Gastroesophageal sphincter (tissue), 4 donors: ENCODE data around the gene NEU1. TPM values are rescaled to one million over a fixed set of nuclear protein-coding genes. Genes with fewer than 3 reads are reported as not detected.
A peak's percentile ranks its signal among the peaks of the same experiment; 100 is the strongest.
"Not testable (repeated sequence)": the region's sequence is repeated elsewhere in the genome, so short reads cannot be mapped to it uniquely, and the experiment has no call there.

Source experiments
- ATAC-seq: fragments of 150-250 bp; one replicate; pipeline ENCODE4 v1.9.1; 2016; ENCODE audit warnings: mild to moderate bottlenecking, moderate library complexity
- H3K27ac ChIP-seq, 4 donors: fragments of 200-600 bp; sonication (generic) in 3 of 4; 1 replicate in 3 of 4; 2 replicates in 1 of 4; pipeline ENCODE4 v1.5.1; 2016 to 2019
- H3K27me3 ChIP-seq: fragments of 200-600 bp; sonication (generic); one replicate; pipeline ENCODE4 v1.5.1; 2019
- H3K36me3 ChIP-seq, 2 donors: fragments of 200-600 bp; sonication (generic); one replicate each; pipeline ENCODE4 v1.5.1; 2019; ENCODE audit warnings: control low read depth in 1 of 2
- H3K4me1 ChIP-seq, 3 donors: fragments of 200-600 bp; sonication (generic); 1 replicate in 2 of 3; 2 replicates in 1 of 3; pipeline ENCODE4 v1.5.1; 2016 to 2019; ENCODE audit warnings: control low read depth in 2 of 3
- H3K4me3 ChIP-seq, 2 donors: fragments of 200-600 bp; sonication (generic); one replicate each; pipeline ENCODE4 v1.5.1; 2019; ENCODE audit warnings: mild to moderate bottlenecking in 1 of 2, moderate library complexity in 1 of 2
- H3K9me3 ChIP-seq, 3 donors: fragments of 200-600 bp; sonication (generic); one replicate each; pipeline ENCODE4 v1.5.1; 2017 to 2019; ENCODE audit warnings: control low read depth in 2 of 3
- EP300 ChIP-seq: sonication (generic); formaldehyde crosslinking; IDR thresholded peaks from one replicate; pipeline ENCODE4 v1.6.1; 2017; ENCODE audit warnings: antibody characterized with exemption, mild to moderate bottlenecking
- POLR2A ChIP-seq, 2 donors: fragments of 450-650 bp; IDR thresholded peaks; one replicate each; pipeline ENCODE4 v1.6.1; 2017; ENCODE audit warnings: antibody characterized with exemption in 2 of 2, mild to moderate bottlenecking in 2 of 2, moderate library complexity in 1 of 2
- POLR2AphosphoS5 ChIP-seq: sonication (generic); formaldehyde crosslinking; IDR thresholded peaks from one replicate; pipeline ENCODE4 v1.6.1; 2017; ENCODE audit warnings: antibody characterized with exemption
- WGBS, 2 donors: methylation state at CpG; one replicate each; pipeline ENCODE4 v1.1.5; 2018; ENCODE audit warnings: low coverage in 1 of 2; 5-methylcytosine and 5-hydroxymethylcytosine counted together
- total RNA-seq, 4 donors: library from RNA; depleted of rRNA; stranded (reverse); fragments of >200 nt; gene quantifications; one replicate each; pipeline ENCODE4 v1.1.0, GENCODE V29; 2016
- TF ChIP-seq, protein P1 (sequence below), 4 experiments: fragments of 200-600 bp in 2 of 4; fragments of 450-650 bp in 2 of 4; sonication (generic) in 1 of 4; IDR thresholded peaks; one replicate each; pipeline ENCODE4 v1.5.1; 2017 to 2019; ENCODE audit warnings: antibody characterized with exemption in 4 of 4, mild to moderate bottlenecking in 2 of 4, moderate library complexity in 2 of 4

Gene NEU1
- total RNA-seq, 4 donors from 2014 or later = 28.2 to 39.1 (median 30.5) TPM

GRCh38 chr6:31870385-31870921, 7.8 kb upstream of the NEU1 start:
- Histone ChIP-seq H3K4me3 (no peak overlapping the region), H3K27ac (no peak overlapping the region), H3K36me3 (no peaks in the 10 kb centered on the region), H3K4me1 (no peaks in the 10 kb centered on the region), H3K9me3 (no peaks in the 10 kb centered on the region), H3K27me3 (peaks cover 12% of the 10 kb centered on the region)
- TF ChIP-seq, protein P1, sequence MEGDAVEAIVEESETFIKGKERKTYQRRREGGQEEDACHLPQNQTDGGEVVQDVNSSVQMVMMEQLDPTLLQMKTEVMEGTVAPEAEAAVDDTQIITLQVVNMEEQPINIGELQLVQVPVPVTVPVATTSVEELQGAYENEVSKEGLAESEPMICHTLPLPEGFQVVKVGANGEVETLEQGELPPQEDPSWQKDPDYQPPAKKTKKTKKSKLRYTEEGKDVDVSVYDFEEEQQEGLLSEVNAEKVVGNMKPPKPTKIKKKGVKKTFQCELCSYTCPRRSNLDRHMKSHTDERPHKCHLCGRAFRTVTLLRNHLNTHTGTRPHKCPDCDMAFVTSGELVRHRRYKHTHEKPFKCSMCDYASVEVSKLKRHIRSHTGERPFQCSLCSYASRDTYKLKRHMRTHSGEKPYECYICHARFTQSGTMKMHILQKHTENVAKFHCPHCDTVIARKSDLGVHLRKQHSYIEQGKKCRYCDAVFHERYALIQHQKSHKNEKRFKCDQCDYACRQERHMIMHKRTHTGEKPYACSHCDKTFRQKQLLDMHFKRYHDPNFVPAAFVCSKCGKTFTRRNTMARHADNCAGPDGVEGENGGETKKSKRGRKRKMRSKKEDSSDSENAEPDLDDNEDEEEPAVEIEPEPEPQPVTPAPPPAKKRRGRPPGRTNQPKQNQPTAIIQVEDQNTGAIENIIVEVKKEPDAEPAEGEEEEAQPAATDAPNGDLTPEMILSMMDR (IDR thresholded peaks at IDR 0.05) = no peak
- no peak for TF ChIP-seq POLR2AphosphoS5
- no peak for TF ChIP-seq EP300
- TF ChIP-seq POLR2A (IDR thresholded peaks at IDR 0.05) = no peak
- 80% methylated on average over 1 of the region's 16 CpGs; no CpG with 5 or more reads in 1 of the 2 donors for WGBS, 2 donors
- no peak for ATAC-seq

GRCh38 chr6:31869343-31869742, 6.7 kb upstream of the NEU1 start:
- Histone ChIP-seq H3K9me3 (no peaks in the 10 kb centered on the region), H3K27me3 (peaks cover 12% of the 10 kb centered on the region), H3K4me1 (peaks cover 0 to 4% (median 0%) of the 10 kb centered on the region in 3 donors), H3K27ac (no peak overlapping the region), H3K36me3 (no peaks in the 10 kb centered on the region), H3K4me3 (no peak overlapping the region)
- no peak for TF ChIP-seq POLR2AphosphoS5
- TF ChIP-seq EP300 = no peak
- TF ChIP-seq POLR2A (IDR thresholded peaks at IDR 0.05) = no peak
- TF ChIP-seq, protein P1 (IDR thresholded peaks at IDR 0.05) = no peak
- no peak for ATAC-seq
- no CpG with 5 or more reads among the region's 8 CpGs for WGBS, 2 donors

DNA sequence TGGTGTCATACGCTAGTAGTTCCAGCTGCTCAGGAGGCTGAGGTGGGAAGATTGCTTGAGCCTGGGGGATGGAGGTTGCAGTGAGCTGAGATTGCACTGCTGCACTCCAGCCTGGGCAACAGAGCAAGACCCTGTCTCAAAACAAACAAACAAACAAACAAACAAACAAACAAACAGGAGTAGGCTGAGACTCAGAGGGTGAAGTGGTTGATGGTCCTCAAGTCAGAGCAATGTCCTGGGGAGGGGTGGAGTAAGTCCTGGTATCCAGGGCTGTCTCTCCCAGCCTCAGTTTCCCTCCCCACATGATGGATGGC, 6.0 kb upstream of the NEU1 start:
- not testable (repeated sequence) for ATAC-seq, H3K36me3 ChIP-seq, H3K4me3 ChIP-seq, H3K27ac ChIP-seq, H3K9me3 ChIP-seq
- Histone ChIP-seq H3K27me3 (peaks cover 12% of the 10 kb centered on the region), H3K4me1 (peaks cover 0 to 11% (median 0%) of the 10 kb centered on the region in 3 donors)
- WGBS, 2 donors = 80 to 100% methylated on average over 1 of the region's 1 CpG

DNA sequence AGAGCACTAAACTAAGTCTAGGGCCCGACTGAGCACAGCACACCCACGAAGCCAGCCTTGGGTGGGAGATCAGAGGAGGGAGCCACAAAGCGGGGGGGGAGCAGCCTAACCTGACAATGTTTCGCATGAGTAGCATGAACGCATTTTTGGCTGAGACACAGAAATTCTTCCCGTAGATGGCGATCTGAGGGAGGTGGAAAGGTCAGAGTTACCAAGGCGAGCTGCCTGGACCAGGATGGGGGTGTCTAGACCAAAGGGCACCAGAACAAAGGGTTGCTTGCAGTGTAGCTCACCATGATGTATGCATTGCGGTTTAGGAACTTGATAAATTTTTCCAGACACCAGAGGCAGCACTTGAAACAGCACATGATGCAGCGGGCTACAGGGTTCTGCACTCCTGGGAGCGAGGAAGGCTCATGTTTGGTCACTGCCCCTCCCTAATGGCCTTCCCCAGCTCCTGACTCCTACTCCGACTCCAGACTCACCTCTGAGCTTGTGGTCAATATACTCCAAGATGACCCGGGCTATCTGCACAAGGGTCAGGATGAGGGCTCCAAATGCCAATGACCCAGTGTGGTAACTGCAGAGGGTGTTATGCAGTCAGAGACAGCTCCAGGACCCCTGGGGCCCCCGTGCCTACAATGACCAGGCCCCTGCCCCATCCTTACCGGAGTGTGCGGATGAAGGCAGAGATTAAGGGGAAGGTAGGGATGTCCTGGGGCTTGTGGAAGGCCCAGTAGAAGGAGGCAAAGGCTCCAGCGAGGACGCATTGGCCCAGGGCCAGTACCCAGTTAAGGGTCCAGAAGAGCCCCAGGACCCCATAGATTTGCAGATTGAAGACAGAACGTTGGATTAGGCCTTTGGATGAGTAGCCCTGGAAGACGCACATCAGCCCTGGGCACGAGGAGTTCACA, 2.8 kb upstream of the NEU1 start:
- Histone ChIP-seq H3K4me3 (no peak overlapping the region), H3K4me1 (peaks cover 0 to 33% (median 6%) of the 10 kb centered on the region in 3 donors), H3K27me3 (peaks cover 2% of the 10 kb centered on the region), H3K9me3 (no peaks in the 10 kb centered on the region), H3K36me3 (peaks cover 0 to 9% of the 10 kb centered on the region in 2 donors), H3K27ac (no peak overlapping the region)
- no peak for ATAC-seq
- TF ChIP-seq POLR2AphosphoS5 (no peak), EP300 (no peak), POLR2A (IDR thresholded peaks at IDR 0.05) (no peak)
- TF ChIP-seq, protein P1 (IDR thresholded peaks at IDR 0.05) = no peak
- whole genome bisulfite sequencing, 2 donors = 45 to 62% methylated on average over 4 to 7 of the region's 21 CpGs

GRCh38 chr6:31864818-31865204, 2.2 kb upstream of the NEU1 start:
- H3K4me3 ChIP-seq = no peak overlapping the region
- peaks cover 0 to 33% (median 6%) of the 10 kb centered on the region in 3 donors for H3K4me1 ChIP-seq
- no peaks in the 10 kb centered on the region for H3K9me3 ChIP-seq
- H3K27me3 ChIP-seq = no peaks in the 10 kb centered on the region
- peaks cover 0 to 16% of the 10 kb centered on the region in 2 donors for H3K36me3 ChIP-seq
- no peak overlapping the region for H3K27ac ChIP-seq
- ATAC-seq = no peak
- WGBS, 2 donors = 48 to 80% methylated on average over 2 of the region's 8 CpGs
- TF ChIP-seq POLR2AphosphoS5 (no peak), POLR2A (IDR thresholded peaks at IDR 0.05) (no peak), EP300 (no peak)
- TF ChIP-seq, protein P1 (IDR thresholded peaks at IDR 0.05) = no peak

- H3K36me3 ChIP-seq = peaks cover 0 to 22% of the 10 kb centered on the region in 2 donors
- 0 to 10% methylated on average over 8 to 9 of the region's 16 CpGs for WGBS, 2 donors
- not testable (repeated sequence) for H3K27me3 ChIP-seq, ATAC-seq, H3K9me3 ChIP-seq
- peak overlapping the region; percentile 28 to 83 for H3K4me3 ChIP-seq
- H3K4me1 ChIP-seq = peaks cover 0 to 33% (median 6%) of the 10 kb centered on the region in 3 donors
- peak overlapping the region in 3 of 4 donors; percentile 91 to 92 (median 91) for H3K27ac ChIP-seq
Measured at GRCh38 chr6:31864123-31864562, 1.5 kb upstream of the NEU1 start.
